ENCODE results near the gene RAB6B. TPM values are rescaled to one million over a fixed set of nuclear protein-coding genes. Genes with fewer than 3 reads are reported as not detected.

Gene RAB6B
- polyA plus RNA-seq, 1 donor from 2014 or later = 57.5 TPM

- TF ChIP-seq SMC3 (conservative IDR thresholded peaks at IDR 0.05; ENCODE audit: poor library complexity) = no peak
- TF ChIP-seq TAF1 (IDR thresholded peaks at IDR 0.05; ENCODE audit: low read depth) = no peak
- TF ChIP-seq, protein P1, sequence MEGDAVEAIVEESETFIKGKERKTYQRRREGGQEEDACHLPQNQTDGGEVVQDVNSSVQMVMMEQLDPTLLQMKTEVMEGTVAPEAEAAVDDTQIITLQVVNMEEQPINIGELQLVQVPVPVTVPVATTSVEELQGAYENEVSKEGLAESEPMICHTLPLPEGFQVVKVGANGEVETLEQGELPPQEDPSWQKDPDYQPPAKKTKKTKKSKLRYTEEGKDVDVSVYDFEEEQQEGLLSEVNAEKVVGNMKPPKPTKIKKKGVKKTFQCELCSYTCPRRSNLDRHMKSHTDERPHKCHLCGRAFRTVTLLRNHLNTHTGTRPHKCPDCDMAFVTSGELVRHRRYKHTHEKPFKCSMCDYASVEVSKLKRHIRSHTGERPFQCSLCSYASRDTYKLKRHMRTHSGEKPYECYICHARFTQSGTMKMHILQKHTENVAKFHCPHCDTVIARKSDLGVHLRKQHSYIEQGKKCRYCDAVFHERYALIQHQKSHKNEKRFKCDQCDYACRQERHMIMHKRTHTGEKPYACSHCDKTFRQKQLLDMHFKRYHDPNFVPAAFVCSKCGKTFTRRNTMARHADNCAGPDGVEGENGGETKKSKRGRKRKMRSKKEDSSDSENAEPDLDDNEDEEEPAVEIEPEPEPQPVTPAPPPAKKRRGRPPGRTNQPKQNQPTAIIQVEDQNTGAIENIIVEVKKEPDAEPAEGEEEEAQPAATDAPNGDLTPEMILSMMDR (IDR thresholded peaks at IDR 0.05; ENCODE audit: poor library complexity, severe bottlenecking) = no peak
- no peak for TF ChIP-seq RAD21 (conservative IDR thresholded peaks at IDR 0.05)
- no peak for TF ChIP-seq POLR2AphosphoS5 (IDR thresholded peaks at IDR 0.05)
- TF ChIP-seq, protein P2, sequence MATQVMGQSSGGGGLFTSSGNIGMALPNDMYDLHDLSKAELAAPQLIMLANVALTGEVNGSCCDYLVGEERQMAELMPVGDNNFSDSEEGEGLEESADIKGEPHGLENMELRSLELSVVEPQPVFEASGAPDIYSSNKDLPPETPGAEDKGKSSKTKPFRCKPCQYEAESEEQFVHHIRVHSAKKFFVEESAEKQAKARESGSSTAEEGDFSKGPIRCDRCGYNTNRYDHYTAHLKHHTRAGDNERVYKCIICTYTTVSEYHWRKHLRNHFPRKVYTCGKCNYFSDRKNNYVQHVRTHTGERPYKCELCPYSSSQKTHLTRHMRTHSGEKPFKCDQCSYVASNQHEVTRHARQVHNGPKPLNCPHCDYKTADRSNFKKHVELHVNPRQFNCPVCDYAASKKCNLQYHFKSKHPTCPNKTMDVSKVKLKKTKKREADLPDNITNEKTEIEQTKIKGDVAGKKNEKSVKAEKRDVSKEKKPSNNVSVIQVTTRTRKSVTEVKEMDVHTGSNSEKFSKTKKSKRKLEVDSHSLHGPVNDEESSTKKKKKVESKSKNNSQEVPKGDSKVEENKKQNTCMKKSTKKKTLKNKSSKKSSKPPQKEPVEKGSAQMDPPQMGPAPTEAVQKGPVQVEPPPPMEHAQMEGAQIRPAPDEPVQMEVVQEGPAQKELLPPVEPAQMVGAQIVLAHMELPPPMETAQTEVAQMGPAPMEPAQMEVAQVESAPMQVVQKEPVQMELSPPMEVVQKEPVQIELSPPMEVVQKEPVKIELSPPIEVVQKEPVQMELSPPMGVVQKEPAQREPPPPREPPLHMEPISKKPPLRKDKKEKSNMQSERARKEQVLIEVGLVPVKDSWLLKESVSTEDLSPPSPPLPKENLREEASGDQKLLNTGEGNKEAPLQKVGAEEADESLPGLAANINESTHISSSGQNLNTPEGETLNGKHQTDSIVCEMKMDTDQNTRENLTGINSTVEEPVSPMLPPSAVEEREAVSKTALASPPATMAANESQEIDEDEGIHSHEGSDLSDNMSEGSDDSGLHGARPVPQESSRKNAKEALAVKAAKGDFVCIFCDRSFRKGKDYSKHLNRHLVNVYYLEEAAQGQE (IDR thresholded peaks at IDR 0.05; ENCODE audit: borderline replicate concordance) = no peak
- TF ChIP-seq MXI1 (conservative IDR thresholded peaks at IDR 0.05; ENCODE audit: poor library complexity, severe bottlenecking) = no peak
- no peak for TF ChIP-seq EP300 (conservative IDR thresholded peaks at IDR 0.05; ENCODE audit: poor library complexity, severe bottlenecking)
- TF ChIP-seq EZH2 (IDR thresholded peaks at IDR 0.05; ENCODE audit: borderline replicate concordance, insufficient read depth, low read length, poor library complexity, severe bottlenecking) = no peak
- Histone ChIP-seq H3K27me3 (ENCODE audit: insufficient read depth, low read depth, low read length) (no peaks in the 10 kb centered on the region), H3K27ac (ENCODE audit: low read length) (no peak overlapping the region), H2AFZ (ENCODE audit: low read depth, low read length) (no peak overlapping the region), H3K4me2 (ENCODE audit: low read length) (no peak overlapping the region), H3F3A (ENCODE audit: insufficient read depth, low read length, poor library complexity, severe bottlenecking) (no peaks in the 10 kb centered on the region), H3K36me3 (ENCODE audit: insufficient read depth, low read length) (no peaks in the 10 kb centered on the region), H3K79me2 (replicated peaks; ENCODE audit: insufficient read depth, low read length) (peaks cover 50% of the 10 kb centered on the region), H4K20me1 (ENCODE audit: insufficient read depth) (no peaks in the 10 kb centered on the region), H3K9me2 (ENCODE audit: insufficient read depth, low read length) (no peaks in the 10 kb centered on the region), H3K9me3 (ENCODE audit: low read length) (no peaks in the 10 kb centered on the region), H3K4me3 (ENCODE audit: low read length) (no peak overlapping the region), H3K9ac (ENCODE audit: low read length) (no peak overlapping the region)
These were observed 4.6 kb downstream of the RAB6B start for GRCh38 chr3:133890972-133891644.

DNA sequence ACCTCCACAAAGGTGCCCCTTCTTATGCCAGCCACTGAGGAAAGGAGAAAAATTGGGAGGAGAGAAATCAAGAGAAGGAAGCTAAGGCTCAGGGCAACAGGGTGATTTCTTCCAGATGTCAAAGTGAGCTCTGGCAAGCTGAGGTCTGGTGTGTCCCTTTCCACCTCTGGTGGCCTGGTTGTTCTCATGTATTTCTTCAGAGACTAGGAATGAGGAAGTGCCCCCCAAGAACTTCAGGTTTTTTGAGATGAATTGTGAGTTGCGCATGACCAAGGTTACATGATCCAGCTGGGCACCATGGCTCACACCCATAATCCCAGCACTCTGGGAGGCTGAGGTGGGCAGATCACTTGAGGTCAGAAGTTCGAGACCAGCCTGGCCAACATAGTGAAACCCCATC, 5.6 kb downstream of the RAB6B start:
- no peaks in the 10 kb centered on the region for H3K27me3 ChIP-seq (ENCODE audit: insufficient read depth, low read depth, low read length)
- H3K79me2 ChIP-seq (replicated peaks; ENCODE audit: insufficient read depth, low read length) = peaks cover 56% of the 10 kb centered on the region
- H2AFZ ChIP-seq (ENCODE audit: low read depth, low read length) = no peak overlapping the region
- no peak overlapping the region for H3K9ac ChIP-seq (ENCODE audit: low read length)
- no peak overlapping the region for H3K27ac ChIP-seq (ENCODE audit: low read length)
- no peak overlapping the region for H3K4me2 ChIP-seq (ENCODE audit: low read length)
- TF ChIP-seq SMC3 (conservative IDR thresholded peaks at IDR 0.05; ENCODE audit: poor library complexity) (no peak), MXI1 (conservative IDR thresholded peaks at IDR 0.05; ENCODE audit: poor library complexity, severe bottlenecking) (no peak), POLR2AphosphoS5 (IDR thresholded peaks at IDR 0.05) (no peak), EP300 (conservative IDR thresholded peaks at IDR 0.05; ENCODE audit: poor library complexity, severe bottlenecking) (no peak)
- TF ChIP-seq, protein P2 (IDR thresholded peaks at IDR 0.05; ENCODE audit: borderline replicate concordance) = no peak
- H3F3A ChIP-seq (ENCODE audit: insufficient read depth, low read length, poor library complexity, severe bottlenecking) = no peaks in the 10 kb centered on the region
- H4K20me1 ChIP-seq (ENCODE audit: insufficient read depth) = no peaks in the 10 kb centered on the region
- no peak overlapping the region for H3K4me3 ChIP-seq (ENCODE audit: low read length)
- H3K9me2 ChIP-seq (ENCODE audit: insufficient read depth, low read length) = no peaks in the 10 kb centered on the region
- no peaks in the 10 kb centered on the region for H3K9me3 ChIP-seq (ENCODE audit: low read length)
- no peaks in the 10 kb centered on the region for H3K36me3 ChIP-seq (ENCODE audit: insufficient read depth, low read length)
